Skeletal muscle satellite cell (primary cell): Measurements from ENCODE around the gene INPP4A.

Experiments
- H3K27me3 ChIP-seq: 2 replicates; pipeline ENCODE4 v1.7.0; 2013; ENCODE audit warnings: low read length; ENCODE audit not compliant: control insufficient read depth, insufficient read depth
- H3K36me3 ChIP-seq: 2 replicates; pipeline ENCODE4 v1.7.0; 2013; ENCODE audit warnings: mild to moderate bottlenecking, control low read depth, low read length; ENCODE audit not compliant: insufficient read depth
- H3K4me1 ChIP-seq: 2 replicates; pipeline ENCODE4 v1.7.0; 2013; ENCODE audit warnings: low read length; ENCODE audit not compliant: control insufficient read depth, insufficient read depth
- H3K4me2 ChIP-seq: 2 replicates; pipeline ENCODE4 v1.7.0; 2013; ENCODE audit warnings: mild to moderate bottlenecking, low read length
- H3K4me3 ChIP-seq: 2 replicates; pipeline ENCODE4 v1.7.0; 2013; ENCODE audit warnings: low read length
- H3K9ac ChIP-seq: 2 replicates; pipeline ENCODE4 v1.7.0; 2013; ENCODE audit warnings: mild to moderate bottlenecking, low read depth, low read length, moderate library complexity
- H3K9me3 ChIP-seq: replicated peaks from 2 replicates; pipeline ENCODE4 v1.7.0; 2013; ENCODE audit warnings: mild to moderate bottlenecking, control low read depth, low read length

INPP4A gene

DNA sequence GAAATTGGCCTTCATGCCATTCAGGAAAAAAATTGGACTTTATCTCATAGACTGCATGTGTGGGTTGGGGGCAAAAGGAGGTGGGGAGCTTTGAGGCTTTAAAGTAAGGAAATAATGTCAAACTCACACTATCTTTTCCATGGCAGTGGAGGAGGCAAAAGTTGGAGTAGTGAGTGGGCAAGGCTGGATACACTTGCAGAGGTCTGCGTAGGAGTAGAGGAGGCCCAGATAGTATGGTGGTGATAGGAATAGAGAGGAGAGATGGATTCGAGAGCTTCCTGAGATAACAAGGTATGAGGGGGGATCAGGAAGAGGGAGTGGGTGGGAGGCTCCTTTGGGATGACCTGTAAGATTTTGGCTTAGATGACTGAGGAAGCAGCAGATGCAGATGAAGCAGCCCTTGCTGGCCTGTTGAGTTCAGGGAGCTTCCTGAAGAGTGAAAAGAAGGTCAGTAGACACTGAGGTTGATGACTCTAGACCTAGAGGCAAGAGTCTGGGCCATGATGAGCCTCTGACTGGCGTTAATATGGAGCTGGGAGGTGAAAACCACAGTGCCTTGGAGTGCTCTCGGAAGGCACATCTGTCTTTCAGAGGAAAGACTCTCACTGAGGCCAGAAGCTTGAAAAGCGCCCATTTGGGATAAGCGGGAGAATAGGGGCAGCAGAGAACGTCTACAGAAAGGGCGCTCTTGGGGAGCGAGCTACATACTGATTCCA lies 169.5 kb downstream of the INPP4A start:
- Histone ChIP-seq H3K4me3 (no peak overlapping the region), H3K4me2 (no peak overlapping the region), H3K27me3 (no peaks in the 10 kb centered on the region), H3K36me3 (peaks cover 72% of the 10 kb centered on the region), H3K4me1 (peaks cover 15% of the 10 kb centered on the region), H3K9ac (no peak overlapping the region), H3K9me3 (no peaks in the 10 kb centered on the region)

DNA sequence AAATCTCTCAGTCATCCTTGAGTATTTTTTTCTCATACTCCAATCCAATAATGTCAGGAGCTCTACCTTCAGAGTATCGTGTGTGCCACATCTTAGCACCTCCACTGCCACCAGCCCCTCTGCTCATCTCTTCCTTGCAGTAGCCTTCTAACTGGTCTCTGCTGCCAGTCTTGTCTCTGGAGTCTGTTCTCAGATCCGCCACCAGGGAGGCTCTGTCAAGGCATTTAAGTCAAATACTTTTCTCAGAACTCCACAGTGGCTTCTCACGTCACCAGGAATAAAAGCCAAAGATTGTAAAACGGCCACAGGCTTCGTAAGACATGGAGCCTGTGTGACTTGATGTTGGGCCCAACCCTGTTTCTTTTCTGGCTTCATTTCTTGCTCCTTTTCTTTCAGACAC lies 170.8 kb downstream of the INPP4A start:
- no peak overlapping the region for H3K9ac ChIP-seq
- H3K36me3 ChIP-seq, result peaks cover 66% of the 10 kb centered on the region
- no peak overlapping the region for H3K4me2 ChIP-seq
- H3K9me3 ChIP-seq, result no peaks in the 10 kb centered on the region
- no peaks in the 10 kb centered on the region for H3K27me3 ChIP-seq
- H3K4me1 ChIP-seq, result peaks cover 4% of the 10 kb centered on the region
- H3K4me3 ChIP-seq, result no peak overlapping the region

DNA sequence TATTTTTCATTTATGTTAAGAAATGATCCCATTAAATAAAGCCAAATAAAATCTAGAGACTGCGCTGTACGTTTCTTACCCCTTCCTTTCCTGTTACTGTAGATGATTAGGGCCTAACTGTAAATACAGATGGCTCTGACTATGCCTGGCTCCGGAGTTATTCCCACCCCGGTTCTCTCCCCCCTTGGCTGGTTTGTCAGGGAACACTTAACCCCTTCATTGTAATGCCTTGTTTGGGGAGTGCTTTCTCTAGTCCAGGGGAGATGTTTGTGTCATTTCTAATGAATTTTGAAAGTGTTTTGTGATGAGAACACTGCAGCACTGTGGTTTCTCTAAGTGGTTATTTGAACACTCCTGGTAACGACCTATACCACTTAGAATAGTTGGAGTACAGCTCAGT lies 172.5 kb downstream of the INPP4A start:
- H3K4me1 ChIP-seq, result no peaks in the 10 kb centered on the region
- H3K27me3 ChIP-seq, result no peaks in the 10 kb centered on the region
- no peak overlapping the region for H3K4me3 ChIP-seq
- H3K9ac ChIP-seq, result no peak overlapping the region
- no peak overlapping the region for H3K4me2 ChIP-seq
- no peaks in the 10 kb centered on the region for H3K9me3 ChIP-seq
- peaks cover 54% of the 10 kb centered on the region for H3K36me3 ChIP-seq

DNA sequence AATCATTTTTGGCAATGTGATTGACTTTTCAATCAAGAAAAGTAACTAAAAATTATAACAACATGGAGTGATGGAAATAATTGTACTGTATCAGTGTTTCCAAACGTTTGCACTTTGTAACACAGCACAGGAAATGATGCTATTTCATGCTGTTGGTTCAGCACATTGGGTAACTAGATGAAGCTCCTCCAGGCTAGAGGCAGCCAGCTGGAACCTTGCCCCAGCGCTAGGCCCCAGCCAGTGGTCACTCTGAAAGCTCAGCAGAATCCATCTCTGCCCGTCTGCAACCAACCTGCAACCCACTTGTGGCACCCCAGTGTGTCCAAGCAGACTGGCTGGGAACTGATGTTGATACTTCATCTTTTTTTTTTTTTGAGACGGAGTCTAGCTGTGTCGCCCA lies 179.0 kb downstream of the INPP4A start:
- Histone ChIP-seq H3K36me3 (no peaks in the 10 kb centered on the region), H3K9me3 (no peaks in the 10 kb centered on the region), H3K27me3 (no peaks in the 10 kb centered on the region), H3K4me1 (no peaks in the 10 kb centered on the region), H3K4me3 (no peak overlapping the region), H3K9ac (no peak overlapping the region), H3K4me2 (no peak overlapping the region)

DNA sequence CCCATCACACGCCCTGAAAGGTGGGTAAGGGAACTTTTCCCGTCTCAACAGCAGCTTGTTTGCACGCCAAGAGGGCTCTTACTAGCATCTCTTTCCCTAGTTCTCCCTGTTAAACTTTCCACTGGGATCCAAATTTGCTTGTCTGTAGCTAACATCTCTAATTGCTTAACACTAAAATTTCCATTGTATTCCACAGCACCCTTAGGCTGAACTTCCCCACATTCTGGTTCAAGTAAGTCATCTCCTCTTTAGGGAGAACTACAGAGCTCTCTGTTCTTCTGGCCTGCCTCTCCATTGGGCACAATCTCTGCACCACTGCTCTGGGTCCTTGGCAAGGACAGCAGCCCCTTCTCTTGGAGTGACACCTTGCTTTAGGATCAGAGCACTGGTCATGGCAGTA lies 187.7 kb downstream of the INPP4A start:
- Histone ChIP-seq H3K9me3 (no peaks in the 10 kb centered on the region), H3K27me3 (no peaks in the 10 kb centered on the region), H3K9ac (no peak overlapping the region), H3K36me3 (no peaks in the 10 kb centered on the region), H3K4me3 (no peak overlapping the region), H3K4me1 (no peaks in the 10 kb centered on the region), H3K4me2 (no peak overlapping the region)

DNA sequence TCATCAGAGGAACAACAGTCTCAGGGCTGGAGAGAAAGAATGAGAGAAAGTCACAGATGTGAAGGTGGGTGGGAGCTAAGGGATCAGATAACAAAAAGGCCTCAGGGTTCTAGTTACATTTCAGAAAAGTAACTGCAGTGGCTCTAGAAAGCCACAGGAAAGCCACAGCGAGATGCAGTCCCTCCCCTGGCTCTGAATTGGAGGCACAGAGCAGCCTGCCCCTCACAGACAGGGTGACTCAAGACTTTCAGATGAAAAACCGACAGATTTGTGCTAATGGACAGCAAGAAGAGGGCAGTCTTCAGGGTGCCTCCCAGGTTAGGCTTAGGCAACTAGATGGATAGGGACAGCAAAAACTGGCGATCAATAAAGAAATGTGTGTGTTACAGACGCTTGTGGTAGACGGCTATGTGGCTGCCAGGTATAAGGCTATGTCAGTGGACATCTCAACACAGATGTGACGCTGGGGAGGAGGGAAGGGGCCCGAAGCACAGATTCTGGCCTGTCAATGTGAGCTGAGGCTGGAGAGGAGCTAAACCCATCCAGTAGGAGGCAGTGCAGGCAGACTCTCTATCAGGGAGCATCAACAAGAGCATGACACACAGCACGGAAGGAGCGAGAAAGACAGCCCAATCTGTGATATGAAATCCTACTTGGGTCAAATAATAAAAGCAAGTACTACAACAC lies 189.9 kb downstream of the INPP4A start:
- no peaks in the 10 kb centered on the region for H3K9me3 ChIP-seq
- no peak overlapping the region for H3K4me2 ChIP-seq
- no peaks in the 10 kb centered on the region for H3K4me1 ChIP-seq
- H3K36me3 ChIP-seq, result no peaks in the 10 kb centered on the region
- no peak overlapping the region for H3K9ac ChIP-seq
- H3K27me3 ChIP-seq, result no peaks in the 10 kb centered on the region
- H3K4me3 ChIP-seq, result no peak overlapping the region

DNA sequence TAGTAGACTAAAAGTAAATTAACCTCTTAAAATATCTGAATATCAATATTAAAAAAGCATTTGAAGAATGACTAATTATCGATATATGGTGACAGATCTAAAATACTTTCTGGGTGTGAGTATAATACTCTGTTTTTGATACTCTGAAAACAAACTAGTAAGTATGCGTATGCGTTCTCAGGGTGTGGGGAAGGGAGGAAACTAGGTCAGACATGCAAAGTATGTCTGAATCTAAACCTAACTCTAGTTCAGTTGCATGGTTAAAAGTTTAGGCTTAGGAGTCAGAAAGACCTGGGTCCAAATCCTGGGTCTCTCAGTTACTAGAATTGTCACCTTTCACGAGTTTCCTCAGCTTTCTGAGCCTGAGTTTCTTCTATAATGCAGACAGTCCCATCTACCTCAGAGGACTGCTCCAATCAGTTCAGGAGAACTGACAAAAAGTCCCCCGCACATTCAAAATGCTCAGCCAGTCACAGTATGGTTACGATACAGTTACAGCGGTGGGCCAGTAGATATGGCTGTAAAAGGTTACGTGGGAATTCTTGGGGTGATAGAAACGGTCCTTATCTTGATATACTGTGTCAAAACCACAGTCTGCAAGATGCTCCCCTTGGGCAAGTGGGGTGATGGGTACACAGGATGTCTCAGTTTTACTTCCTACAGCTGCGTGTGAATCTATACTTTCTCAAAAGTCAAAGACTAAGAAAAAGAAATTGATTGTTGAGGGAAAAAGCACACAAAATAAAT lies 192.9 kb downstream of the INPP4A start:
- Histone ChIP-seq H3K4me3 (no peak overlapping the region), H3K9me3 (no peaks in the 10 kb centered on the region), H3K27me3 (no peaks in the 10 kb centered on the region), H3K4me1 (no peaks in the 10 kb centered on the region), H3K4me2 (no peak overlapping the region), H3K9ac (no peak overlapping the region), H3K36me3 (no peaks in the 10 kb centered on the region)

DNA sequence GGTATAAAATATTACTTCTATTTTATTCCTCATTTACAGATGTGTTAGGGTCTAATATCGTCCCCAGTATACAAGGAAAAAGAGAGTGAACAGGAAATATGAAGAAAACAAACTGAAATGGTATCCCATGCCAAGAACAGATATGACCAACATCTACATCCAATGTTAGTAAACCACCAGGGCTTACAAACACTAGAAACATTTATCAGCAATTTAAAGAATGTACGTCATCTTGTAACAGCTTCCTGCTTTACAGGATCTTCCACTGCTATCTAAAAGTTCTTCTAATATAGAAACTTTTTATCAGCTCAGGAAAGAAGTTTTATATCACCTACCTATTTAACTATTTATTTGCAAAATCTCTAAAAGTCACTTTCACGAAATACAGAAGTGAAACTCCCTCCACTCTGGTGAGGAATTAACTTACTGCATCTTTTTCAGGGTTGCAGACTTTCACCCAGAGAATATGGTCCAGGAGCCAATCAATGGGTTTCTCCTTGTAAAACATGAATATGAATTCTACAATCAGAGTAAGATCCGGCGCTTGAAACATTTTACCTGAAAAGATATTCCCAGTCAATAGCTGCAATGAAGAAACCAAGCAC lies 198.9 kb downstream of the INPP4A start:
- Histone ChIP-seq H3K27me3 (peaks cover 3% of the 10 kb centered on the region), H3K36me3 (no peaks in the 10 kb centered on the region), H3K9ac (no peak overlapping the region), H3K9me3 (no peaks in the 10 kb centered on the region), H3K4me1 (no peaks in the 10 kb centered on the region), H3K4me2 (no peak overlapping the region), H3K4me3 (no peak overlapping the region)
